ENCODE results near the gene AKR1D1. TPM values are rescaled to one million over a fixed set of nuclear protein-coding genes. Genes with fewer than 3 reads are reported as not detected.

AKR1D1 gene
- polyA plus RNA-seq, 2 of the 4 experiments (the other 2 are of a cell fraction): 0.06 TPM; not detected in 1

GRCh38 chr7:138115047-138115446 is 38.8 kb downstream of the AKR1D1 start (continued):
- no peak for TF ChIP-seq CHD4 (IDR thresholded peaks at IDR 0.05; ENCODE audit: borderline replicate concordance)
- no peak for TF ChIP-seq KDM5A (IDR thresholded peaks at IDR 0.05)
- TF ChIP-seq USF2 (IDR thresholded peaks at IDR 0.05): no peak

- DNase-seq (ENCODE audit: low read depth in 1 of 2, low spot score in 1 of 2): peak; percentile 21 to 40
- Histone ChIP-seq H3K4me2 (no peak overlapping the region), H3K27ac (peak overlapping the region; percentile 46 to 49; a peak in 2 of 6 replicates), H3K9me3 (no peaks in the 10 kb centered on the region), H3K4me3 (no peak overlapping the region), H3K4me1 (peaks cover 9% of the 10 kb centered on the region; the same call in 2 of the 3 replicates)
- ChIA-PET POLR2A (no interaction called here), CTCF (no interaction called here)
- FAIRE-seq: no peak
- TF ChIP-seq E2F6 (IDR thresholded peaks at IDR 0.05; ENCODE audit: borderline replicate concordance, low read depth) (no peak), MAZ (IDR thresholded peaks at IDR 0.05; ENCODE audit: borderline replicate concordance, low read depth, low read length) (no peak), CHD2 (IDR thresholded peaks at IDR 0.05; ENCODE audit: low read length, partially characterized antibody) (no peak), ZNF302 (CRISPR knock-in tag; IDR thresholded peaks at IDR 0.05) (no peak), CEBPB (IDR thresholded peaks at IDR 0.05) (no peak), ZSCAN20 (CRISPR knock-in tag; IDR thresholded peaks at IDR 0.05) (no peak), NPAS2 (CRISPR knock-in tag; IDR thresholded peaks at IDR 0.05; ENCODE audit: borderline replicate concordance) (no peak), EHMT2 (IDR thresholded peaks at IDR 0.05; ENCODE audit: low read depth) (no peak), CBX2 (IDR thresholded peaks at IDR 0.05; ENCODE audit: borderline replicate concordance, low read depth) (no peak), RARB (CRISPR knock-in tag; IDR thresholded peaks at IDR 0.05) (no peak), BHLHE40 (IDR thresholded peaks at IDR 0.05; ENCODE audit: low read depth, low read length) (no peak), HMGXB4 (CRISPR knock-in tag; IDR thresholded peaks at IDR 0.05; ENCODE audit: borderline replicate concordance) (no peak), JUN (IDR thresholded peaks at IDR 0.05) (no peak), MAFK (IDR thresholded peaks at IDR 0.05; ENCODE audit: partially characterized antibody) (no peak), GATA3 (IDR thresholded peaks at IDR 0.05; ENCODE audit: borderline replicate concordance) (no peak), RNF2 (IDR thresholded peaks at IDR 0.05; ENCODE audit: borderline replicate concordance, low read depth) (no peak)
- ATAC-seq: peak; percentile 68 to 77; a peak in 4 of 6 replicates
- 24% methylated on average over 1 of the region's 1 CpG for WGBS (ENCODE audit: missing lambda C conversion rate)
These were observed 39.9 kb downstream of the AKR1D1 start for GRCh38 chr7:138116141-138116540.

GRCh38 chr7:138116892-138117291 is 40.6 kb downstream of the AKR1D1 start:
- no peak for FAIRE-seq
- no peak for ATAC-seq

More at GRCh38 chr7:138116892-138117291, 40.6 kb downstream of the AKR1D1 start:
- Histone ChIP-seq H3K4me3 (no peak overlapping the region), H3K27ac (no peak overlapping the region), H3K9me3 (no peaks in the 10 kb centered on the region), H3K4me1 (peaks cover 9% of the 10 kb centered on the region; the same call in 2 of the 3 replicates), H3K4me2 (no peak overlapping the region)
- ChIA-PET POLR2A (no interaction called here), CTCF (no interaction called here)
- TF ChIP-seq POLR2A (IDR thresholded peaks at IDR 0.05; ENCODE audit: low read length) (no peak), RCOR1 (IDR thresholded peaks at IDR 0.05; ENCODE audit: low read depth, low read length) (no peak), JUNB (IDR thresholded peaks at IDR 0.05) (no peak)
- DNase-seq (ENCODE audit: low read depth in 1 of 2, low spot score in 1 of 2): no peak
- WGBS (ENCODE audit: missing lambda C conversion rate): 60% methylated on average over 2 of the region's 2 CpGs
